GM12872 (cell line): ENCODE data around the gene WASF2.

Experiments
- TF ChIP-seq, protein P1 (sequence below): IDR thresholded peaks from 3 replicates; pipeline ENCODE4 v1.5.1; 2011; ENCODE audit warnings: low read depth, mild to moderate bottlenecking, low read length, moderate library complexity; ENCODE audit not compliant: insufficient read depth

WASF2 gene

DNA sequence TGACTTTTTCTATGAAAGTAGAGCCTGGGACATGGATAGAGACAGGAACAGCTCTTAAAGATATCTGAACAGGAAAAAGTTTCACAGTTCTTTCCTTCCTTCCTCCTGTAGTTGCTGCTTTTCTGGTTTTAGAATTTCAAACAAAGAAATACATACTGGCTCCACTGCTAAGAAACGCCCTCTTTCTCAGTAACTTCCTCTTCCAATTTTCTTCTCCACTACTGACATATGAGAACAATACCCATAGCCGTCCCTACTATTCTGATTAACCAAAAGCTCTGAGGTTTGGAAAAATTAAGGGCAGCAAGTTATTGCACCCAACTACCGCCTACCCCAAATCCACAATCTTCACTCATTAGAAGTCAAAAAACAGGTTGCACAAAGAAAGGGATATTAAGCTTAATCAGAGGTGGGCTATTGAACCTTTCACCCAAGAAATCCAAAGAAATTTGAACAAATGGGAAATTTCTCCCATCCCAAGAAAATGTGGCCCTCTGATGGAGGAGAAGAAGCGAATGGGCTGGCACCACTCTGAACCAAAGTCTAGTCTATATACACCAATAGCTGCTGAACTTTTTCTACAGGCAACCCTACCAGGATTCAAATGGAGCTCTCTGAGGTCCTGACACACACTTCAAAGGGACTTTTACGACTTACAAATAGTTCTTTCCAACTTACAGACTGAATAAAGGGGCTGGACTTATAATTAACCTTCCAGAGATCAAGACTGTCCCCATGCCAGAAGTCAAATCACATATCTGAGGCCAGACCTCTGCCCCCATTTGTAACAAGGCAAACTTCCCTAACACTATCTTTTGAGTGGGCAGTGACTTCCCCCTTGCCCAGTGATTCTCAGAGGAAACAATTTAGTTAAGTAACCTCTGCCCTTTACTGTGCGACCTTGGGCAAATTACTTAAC lies 1.7 kb downstream of the WASF2 start:
- TF ChIP-seq, protein P1, sequence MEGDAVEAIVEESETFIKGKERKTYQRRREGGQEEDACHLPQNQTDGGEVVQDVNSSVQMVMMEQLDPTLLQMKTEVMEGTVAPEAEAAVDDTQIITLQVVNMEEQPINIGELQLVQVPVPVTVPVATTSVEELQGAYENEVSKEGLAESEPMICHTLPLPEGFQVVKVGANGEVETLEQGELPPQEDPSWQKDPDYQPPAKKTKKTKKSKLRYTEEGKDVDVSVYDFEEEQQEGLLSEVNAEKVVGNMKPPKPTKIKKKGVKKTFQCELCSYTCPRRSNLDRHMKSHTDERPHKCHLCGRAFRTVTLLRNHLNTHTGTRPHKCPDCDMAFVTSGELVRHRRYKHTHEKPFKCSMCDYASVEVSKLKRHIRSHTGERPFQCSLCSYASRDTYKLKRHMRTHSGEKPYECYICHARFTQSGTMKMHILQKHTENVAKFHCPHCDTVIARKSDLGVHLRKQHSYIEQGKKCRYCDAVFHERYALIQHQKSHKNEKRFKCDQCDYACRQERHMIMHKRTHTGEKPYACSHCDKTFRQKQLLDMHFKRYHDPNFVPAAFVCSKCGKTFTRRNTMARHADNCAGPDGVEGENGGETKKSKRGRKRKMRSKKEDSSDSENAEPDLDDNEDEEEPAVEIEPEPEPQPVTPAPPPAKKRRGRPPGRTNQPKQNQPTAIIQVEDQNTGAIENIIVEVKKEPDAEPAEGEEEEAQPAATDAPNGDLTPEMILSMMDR = no peak

DNA sequence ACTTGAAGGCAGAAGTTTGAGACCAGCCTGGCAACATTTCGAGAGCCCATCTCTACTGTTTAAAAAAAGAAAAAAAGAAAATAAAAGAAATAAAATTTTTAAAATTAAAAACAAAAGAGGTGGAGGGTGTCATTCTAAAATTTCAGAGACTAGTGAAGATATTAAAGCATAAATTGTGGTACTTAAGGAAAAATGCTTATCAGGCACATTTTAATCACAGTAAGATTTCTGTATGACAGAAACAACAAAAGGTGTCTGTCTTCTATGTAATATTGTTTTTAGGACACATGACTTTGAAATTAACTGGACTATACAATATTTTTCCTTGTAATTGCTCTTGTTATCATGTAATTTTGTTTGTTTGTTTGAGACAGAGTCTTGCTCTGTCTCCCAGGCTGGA lies 4.6 kb downstream of the WASF2 start:
- TF ChIP-seq, protein P1 = no peak

DNA sequence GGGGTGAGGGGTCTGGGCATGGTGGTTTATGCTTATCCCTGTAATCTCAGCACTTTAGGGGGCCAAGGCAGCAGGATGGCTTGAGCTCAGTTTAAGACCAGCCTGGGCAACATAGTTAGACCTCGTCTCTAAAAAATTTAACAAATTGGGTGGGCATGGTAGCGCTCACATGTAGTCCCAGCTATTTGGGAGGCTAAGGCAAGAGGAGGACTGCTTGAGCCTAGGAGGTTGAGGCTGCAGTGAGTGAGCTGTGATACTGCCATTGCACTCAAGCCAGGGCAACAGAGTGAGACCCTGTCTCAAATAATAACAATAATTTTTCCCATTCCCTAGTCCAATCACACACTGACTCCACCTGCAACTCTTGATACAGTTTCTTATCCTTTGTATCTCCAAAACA lies 6.3 kb downstream of the WASF2 start:
- TF ChIP-seq, protein P1 = no peak

DNA sequence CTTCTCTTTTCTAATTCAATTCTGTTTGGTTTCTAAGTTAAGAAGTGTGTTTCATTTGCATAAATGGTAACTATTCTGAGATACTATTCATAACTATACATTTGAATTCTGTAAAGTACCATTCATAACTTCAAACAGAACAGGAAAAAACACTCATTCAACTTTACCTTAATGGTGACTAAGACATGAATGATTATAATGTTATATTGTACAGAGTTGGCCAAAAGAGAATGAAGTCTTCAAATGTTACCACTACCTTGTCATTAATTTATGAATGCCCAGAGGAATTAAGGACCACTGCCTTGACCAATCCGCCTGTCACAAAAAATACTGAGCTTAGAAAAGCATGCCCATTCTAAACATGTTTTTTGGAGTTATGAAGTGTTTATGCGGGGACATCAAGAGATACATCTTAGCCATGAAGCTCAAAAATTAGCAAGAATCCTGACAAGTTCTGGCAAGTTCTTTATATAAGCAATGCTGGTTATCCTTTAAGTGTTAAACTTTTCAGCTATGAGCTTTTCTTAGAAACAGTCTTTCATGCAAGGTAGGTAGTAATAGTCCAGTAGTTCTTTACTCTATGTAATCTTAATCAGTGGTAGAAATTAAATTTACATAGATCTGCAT lies 7.9 kb downstream of the WASF2 start:
- TF ChIP-seq, protein P1 = no peak

DNA sequence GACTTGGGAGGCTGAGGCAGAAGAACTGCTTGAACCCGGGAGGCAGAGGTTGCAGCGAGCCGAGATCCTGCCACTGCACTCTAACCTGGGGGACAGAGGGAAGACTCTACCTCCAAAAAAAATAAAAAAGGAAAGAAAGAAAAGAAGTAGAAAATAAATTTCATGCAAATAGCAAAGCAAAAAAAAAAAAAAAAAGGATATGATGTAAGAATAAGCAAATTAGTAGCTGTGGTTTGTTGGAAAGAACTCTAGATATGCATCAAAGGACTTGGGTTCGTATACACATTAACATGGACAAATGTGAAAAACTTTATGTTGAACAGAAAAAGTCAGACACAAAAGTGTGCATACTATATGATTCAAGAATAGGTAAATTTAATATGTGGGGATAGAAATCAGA lies 11.9 kb downstream of the WASF2 start:
- TF ChIP-seq, protein P1 = no peak

DNA sequence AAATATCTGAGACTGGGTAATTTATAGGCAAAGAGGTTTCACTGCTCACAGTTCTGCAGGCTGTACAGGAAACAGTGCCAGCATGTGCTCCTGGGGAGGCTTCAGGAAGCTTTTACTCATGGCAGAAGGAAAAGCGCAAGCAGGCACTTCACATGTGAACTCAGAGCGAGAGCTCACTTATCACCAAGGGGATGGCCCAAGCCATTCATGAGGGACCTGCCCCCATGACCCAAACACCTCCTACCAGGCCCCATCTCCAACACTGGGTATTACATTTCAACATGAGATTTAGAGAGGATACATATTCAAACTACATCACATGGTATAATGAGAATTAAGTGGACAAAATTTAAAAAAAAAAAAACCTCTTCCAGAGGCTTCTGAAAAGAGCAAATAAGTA lies 13.7 kb downstream of the WASF2 start:
- TF ChIP-seq, protein P1 = no peak

DNA sequence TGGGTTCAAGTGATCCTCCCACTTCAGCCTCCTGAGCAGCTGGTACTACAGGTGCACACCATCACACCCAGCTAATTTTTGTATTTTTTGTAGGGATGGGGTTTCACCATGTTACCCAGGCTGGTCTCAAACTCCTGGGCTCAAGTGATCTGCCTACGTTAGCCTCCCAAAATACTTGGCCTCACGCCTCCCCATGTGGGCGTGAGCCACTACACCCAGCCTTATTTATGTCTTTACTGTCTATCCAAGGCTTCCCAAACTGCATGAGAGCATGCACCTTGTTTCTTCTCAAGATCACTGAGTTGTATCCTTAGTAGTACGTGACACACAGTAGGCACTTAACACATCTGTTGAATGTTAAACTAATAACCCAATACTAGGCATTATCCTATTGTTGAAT lies 14.2 kb downstream of the WASF2 start:
- TF ChIP-seq, protein P1 = no peak
